Nephron (organoid): ENCODE results near the gene DACT2.
A peak's percentile ranks its signal among the peaks of the same experiment; 100 is the strongest.
"Not testable (repeated sequence)": the region's sequence is repeated elsewhere in the genome, so short reads cannot be mapped to it uniquely, and the experiment has no call there.

Source experiments
- H3K27ac Mint-ChIP-seq, 3 experiments: 2 replicates each; pipeline ENCODE4 v1.8.0; 2020; ENCODE audit warnings: mixed read lengths in 3 of 3, mild to moderate bottlenecking in 2 of 3, moderate library complexity in 1 of 3
- H3K27me3 Mint-ChIP-seq: 2 replicates; pipeline ENCODE4 v1.8.0; 2021; ENCODE audit warnings: low read depth, mild to moderate bottlenecking, moderate library complexity, mixed read lengths
- H3K36me3 Mint-ChIP-seq: 2 replicates; pipeline ENCODE4 v1.8.0; 2020; ENCODE audit warnings: low read depth, mixed read lengths
- H3K4me1 Mint-ChIP-seq: 2 replicates; pipeline ENCODE4 v1.8.0; 2020; ENCODE audit warnings: mixed read lengths
- H3K4me3 Mint-ChIP-seq, 3 experiments: 2 replicates each; pipeline ENCODE4 v1.8.0; 2020; ENCODE audit warnings: mild to moderate bottlenecking in 3 of 3, mixed read lengths in 3 of 3, moderate library complexity in 2 of 3
- H3K9me3 Mint-ChIP-seq: 2 replicates; pipeline ENCODE4 v1.8.0; 2020; ENCODE audit warnings: mixed read lengths
- CTCF ChIP-seq, 3 experiments: fragments of 200-600 bp; sonication (generic); IDR thresholded peaks; one replicate each; pipeline ENCODE4 v1.5.0; 2021; ENCODE audit warnings: antibody characterized with exemption in 3 of 3; ENCODE audit not compliant: unreplicated experiment in 3 of 3

DACT2 gene

GRCh38 chr6:168288781-168289570 is 30.6 kb downstream of the DACT2 start:
- Mint-ChIP-seq H3K27ac (peak overlapping the region in 1 of 3 experiments; percentile 40), H3K4me1 (peaks cover 24% of the 10 kb centered on the region), H3K4me3 (no peak overlapping the region), H3K9me3 (no peaks in the 10 kb centered on the region), H3K36me3 (no peaks in the 10 kb centered on the region), H3K27me3 (peaks cover 10% of the 10 kb centered on the region)
- TF ChIP-seq CTCF (IDR thresholded peaks at IDR 0.05; ENCODE audit: unreplicated experiment in 3 of 3) = no peak

- H3K4me1 Mint-ChIP-seq = peaks cover 18% of the 10 kb centered on the region
- not testable (repeated sequence) for H3K4me3 Mint-ChIP-seq, H3K36me3 Mint-ChIP-seq, H3K9me3 Mint-ChIP-seq
- peaks cover 10% of the 10 kb centered on the region for H3K27me3 Mint-ChIP-seq
- H3K27ac Mint-ChIP-seq = peak overlapping the region in 1 of 3 experiments; percentile 15
These were observed 32.1 kb downstream of the DACT2 start for GRCh38 chr6:168287460-168287859.

GRCh38 chr6:168286771-168287446 is 32.7 kb downstream of the DACT2 start:
- Mint-ChIP-seq H3K27ac (peak overlapping the region in 1 of 3 experiments; percentile 25), H3K4me1 (peaks cover 18% of the 10 kb centered on the region), H3K27me3 (peaks cover 11% of the 10 kb centered on the region)
- not testable (repeated sequence) for H3K36me3 Mint-ChIP-seq, H3K4me3 Mint-ChIP-seq, H3K9me3 Mint-ChIP-seq

- H3K36me3 Mint-ChIP-seq = no peaks in the 10 kb centered on the region
- no peak overlapping the region for H3K27ac Mint-ChIP-seq
- no peak overlapping the region for H3K4me3 Mint-ChIP-seq
- no peak for TF ChIP-seq CTCF (IDR thresholded peaks at IDR 0.05; ENCODE audit: unreplicated experiment in 3 of 3)
- H3K27me3 Mint-ChIP-seq = peaks cover 16% of the 10 kb centered on the region
- H3K9me3 Mint-ChIP-seq = no peaks in the 10 kb centered on the region
- H3K4me1 Mint-ChIP-seq = peaks cover 18% of the 10 kb centered on the region
These were observed 33.5 kb downstream of the DACT2 start for GRCh38 chr6:168286116-168286515.

- Mint-ChIP-seq H3K4me1 (peaks cover 18% of the 10 kb centered on the region), H3K4me3 (no peak overlapping the region), H3K27me3 (peaks cover 21% of the 10 kb centered on the region), H3K36me3 (no peaks in the 10 kb centered on the region), H3K27ac (no peak overlapping the region), H3K9me3 (no peaks in the 10 kb centered on the region)
- TF ChIP-seq CTCF (IDR thresholded peaks at IDR 0.05; ENCODE audit: unreplicated experiment in 3 of 3) = no peak
These were observed 34.1 kb downstream of the DACT2 start for GRCh38 chr6:168285456-168285855.

GRCh38 chr6:168284187-168284586 is 35.4 kb downstream of the DACT2 start:
- H3K36me3 Mint-ChIP-seq = no peaks in the 10 kb centered on the region
- H3K27me3 Mint-ChIP-seq = peaks cover 26% of the 10 kb centered on the region
- H3K4me3 Mint-ChIP-seq = no peak overlapping the region
- H3K9me3 Mint-ChIP-seq = no peaks in the 10 kb centered on the region
- H3K27ac Mint-ChIP-seq = no peak overlapping the region
- TF ChIP-seq CTCF (IDR thresholded peaks at IDR 0.05; ENCODE audit: unreplicated experiment in 3 of 3) = no peak
- peaks cover 18% of the 10 kb centered on the region for H3K4me1 Mint-ChIP-seq

- peaks cover 30% of the 10 kb centered on the region for H3K27me3 Mint-ChIP-seq
- no peaks in the 10 kb centered on the region for H3K9me3 Mint-ChIP-seq
- H3K4me1 Mint-ChIP-seq = peaks cover 15% of the 10 kb centered on the region
- no peak for TF ChIP-seq CTCF (IDR thresholded peaks at IDR 0.05; ENCODE audit: unreplicated experiment in 3 of 3)
- H3K36me3 Mint-ChIP-seq = no peaks in the 10 kb centered on the region
- no peak overlapping the region for H3K4me3 Mint-ChIP-seq
- no peak overlapping the region for H3K27ac Mint-ChIP-seq
These were observed 35.9 kb downstream of the DACT2 start for GRCh38 chr6:168283686-168284025.
